ENCODE results near the gene PPP6R2.

PPP6R2 gene

DNA sequence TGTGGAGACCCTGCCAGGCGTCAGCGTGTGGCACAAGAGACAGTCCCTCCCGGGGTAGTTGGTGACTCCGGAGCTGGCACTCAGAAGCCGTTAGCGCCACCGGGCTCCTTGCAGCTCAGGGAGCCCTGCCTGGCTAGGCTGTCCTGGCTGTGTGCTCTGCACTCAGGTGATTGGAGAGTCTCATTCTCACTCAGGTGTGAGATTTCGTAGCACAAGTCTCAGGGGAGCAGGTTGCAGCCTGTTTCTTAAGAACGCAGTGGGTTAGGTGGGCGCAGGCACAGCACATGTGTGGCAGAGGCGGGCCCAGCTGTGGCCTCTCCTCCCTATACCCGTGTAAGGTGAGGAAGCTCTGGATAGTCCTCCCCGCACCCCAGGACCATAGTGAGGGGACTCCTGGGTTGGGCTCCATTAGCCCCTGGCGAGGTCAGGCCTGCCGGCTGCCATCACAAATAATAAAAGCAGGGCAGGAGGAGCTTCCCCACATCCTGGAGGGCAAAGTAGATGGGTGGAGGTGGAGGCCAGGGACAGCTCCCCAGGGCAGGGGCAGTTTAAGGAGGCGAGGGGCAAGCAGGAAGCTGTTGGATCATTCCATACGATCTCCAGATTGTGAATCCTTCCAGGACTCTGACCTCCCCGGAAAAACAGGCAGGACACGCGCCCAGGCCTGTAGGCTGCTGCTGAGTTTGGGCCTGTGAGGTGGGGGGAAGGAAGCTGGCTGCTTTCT, 92.3 kb downstream of the PPP6R2 start:
- DNase-seq (ENCODE audit: low spot score), result no peak

DNA sequence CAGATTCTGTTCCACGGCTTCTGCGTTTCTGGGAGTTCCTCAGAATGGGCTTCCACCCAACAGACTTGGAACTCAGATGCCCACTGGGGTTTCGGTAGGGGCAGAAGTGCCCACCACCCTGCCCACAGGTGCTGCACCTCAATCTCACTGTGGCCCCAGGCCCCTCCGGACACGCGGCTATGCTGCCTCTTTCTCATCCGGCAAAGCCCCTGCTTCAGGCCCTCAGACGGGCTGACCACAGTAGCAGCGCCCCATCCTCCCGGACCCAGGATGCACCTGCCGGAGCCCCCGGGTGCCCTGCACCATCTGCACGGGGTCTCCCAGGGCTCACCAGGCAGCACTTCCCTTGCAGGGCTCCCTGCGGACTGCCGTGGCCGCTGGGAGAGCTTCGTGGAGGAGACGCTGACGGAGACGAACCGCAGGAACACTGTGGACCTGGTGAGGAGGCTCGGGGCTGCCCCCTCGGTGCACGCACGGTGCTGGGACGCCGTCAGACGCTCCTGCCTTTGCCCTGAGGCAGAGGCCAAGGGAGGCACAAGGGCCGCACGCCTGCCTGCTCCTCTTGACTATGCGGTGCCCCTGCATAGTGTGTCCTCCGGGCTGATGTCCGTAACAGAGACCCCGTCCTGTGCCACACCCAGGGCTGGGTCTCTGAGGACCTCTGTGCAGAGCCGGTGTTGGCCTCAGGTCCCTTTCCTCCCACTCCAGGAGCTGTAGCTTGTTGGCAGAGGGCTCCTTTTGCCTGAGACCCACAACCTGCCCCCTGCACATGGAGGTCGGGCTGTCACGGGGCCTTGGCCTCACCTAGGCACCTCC, 93.1 kb downstream of the PPP6R2 start:
- no peak for DNase-seq (ENCODE audit: low spot score)

GRCh38 chr22:50436841-50437341, 93.8 kb downstream of the PPP6R2 start:
- no peak for DNase-seq (ENCODE audit: low spot score)

DNA sequence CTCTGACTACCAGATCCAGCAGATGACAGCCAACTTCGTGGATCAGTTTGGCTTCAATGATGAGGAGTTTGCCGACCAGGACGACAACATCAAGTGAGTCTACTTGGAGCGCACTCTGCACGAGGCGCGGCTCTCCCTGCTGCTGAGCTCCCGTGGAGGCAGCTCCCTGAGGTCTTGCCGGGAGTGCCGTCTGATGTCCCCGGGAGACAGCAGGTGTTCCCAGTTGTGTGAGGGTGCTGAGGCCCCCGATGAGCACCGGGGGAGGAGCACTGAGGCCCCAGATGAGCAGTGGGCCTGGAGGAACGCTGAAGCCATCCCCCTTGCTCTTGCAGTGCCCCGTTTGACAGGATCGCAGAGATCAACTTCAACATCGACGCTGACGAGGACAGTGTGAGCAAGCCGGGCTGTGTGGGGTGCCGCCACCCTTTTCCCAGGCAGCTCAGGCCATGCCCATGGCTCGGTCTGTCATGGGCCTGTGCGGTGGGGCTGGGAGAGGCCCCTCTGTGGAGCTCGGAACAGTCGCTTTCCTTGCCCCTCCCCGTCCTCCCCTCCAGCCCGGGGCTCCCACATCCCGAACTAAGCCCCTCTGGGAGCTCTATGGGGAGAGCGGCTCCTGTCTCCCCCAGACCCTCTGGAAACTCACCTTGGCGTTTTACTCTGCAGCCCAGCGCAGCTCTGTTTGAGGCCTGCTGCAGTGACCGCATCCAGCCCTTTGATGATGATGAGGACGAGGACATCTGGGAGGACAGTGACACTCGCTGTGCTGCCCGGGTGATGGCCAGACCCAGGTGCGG, 94.6 kb downstream of the PPP6R2 start:
- DNase-seq (ENCODE audit: low spot score), result no peak

DNA sequence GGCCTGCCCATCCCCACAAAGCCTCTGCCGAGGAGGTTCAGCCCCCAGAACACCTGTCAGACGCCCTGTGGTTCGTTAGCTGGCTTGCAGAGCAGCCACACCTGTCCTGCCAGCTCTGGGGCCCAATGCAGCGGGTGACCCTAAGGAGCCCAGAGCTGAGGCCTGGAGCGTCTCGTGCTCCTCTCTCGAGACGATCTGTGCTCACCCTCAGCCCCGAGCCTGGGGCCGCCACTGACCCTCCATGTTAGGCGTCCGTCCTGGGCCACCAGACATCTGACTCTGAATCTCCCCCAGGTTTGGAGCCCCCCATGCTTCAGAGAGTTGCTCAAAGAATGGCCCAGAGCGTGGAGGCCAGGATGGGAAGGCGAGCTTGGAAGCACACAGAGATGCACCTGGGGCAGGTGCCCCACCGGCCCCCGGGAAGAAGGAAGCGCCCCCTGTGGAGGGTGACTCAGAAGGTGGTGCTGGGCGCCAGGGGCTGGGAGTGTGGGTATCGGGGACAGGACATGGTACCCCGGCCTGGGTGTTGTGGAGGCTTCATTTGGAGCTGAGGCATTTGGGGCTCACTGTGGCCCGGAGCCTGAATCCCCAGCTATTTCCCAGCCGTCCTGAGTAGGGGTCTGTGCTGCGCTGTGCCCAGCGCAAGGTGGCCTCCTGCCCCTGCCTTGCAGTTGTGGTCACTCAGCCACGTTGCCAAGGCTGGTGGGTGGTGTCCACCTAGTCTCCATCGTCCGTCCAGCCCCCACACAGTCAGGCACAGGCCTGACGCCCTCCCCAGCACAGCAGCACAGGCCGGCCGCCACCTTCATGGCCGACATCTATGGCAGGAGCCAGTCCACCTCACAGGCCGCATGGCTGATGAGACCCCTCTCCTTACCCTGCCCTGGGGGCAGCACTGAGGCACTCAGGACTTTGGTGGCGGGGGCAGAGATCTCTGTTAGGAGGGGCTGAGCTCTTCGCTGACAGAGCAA, 95.5 kb downstream of the PPP6R2 start:
- DNase-seq (ENCODE audit: low spot score), result no peak

- DNase-seq (ENCODE audit: low spot score), result no peak
Observed at GRCh38 chr22:50439314-50439870, 96.3 kb downstream of the PPP6R2 start.

DNA sequence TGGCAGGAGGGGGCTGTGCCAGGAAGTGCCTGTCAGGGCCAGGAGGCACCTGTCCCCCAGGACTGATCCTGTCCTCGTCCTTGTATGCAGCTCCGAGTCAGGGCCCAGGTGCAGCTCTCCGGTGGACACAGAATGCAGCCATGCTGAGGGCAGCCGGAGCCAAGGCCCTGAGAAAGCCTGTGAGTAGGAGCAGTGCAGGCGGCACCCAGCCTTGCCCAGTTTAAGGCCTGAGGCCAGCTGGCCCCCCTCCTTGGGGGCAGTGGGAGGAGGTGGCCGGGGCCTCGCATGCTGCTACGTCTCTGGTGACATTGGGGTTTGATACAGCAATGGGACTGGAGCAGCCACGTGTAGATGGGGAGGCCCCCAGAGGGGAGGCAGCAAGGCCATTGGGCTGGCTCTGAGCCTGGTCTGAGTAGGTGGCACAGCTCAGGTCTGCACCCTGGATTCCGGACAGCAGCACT, 96.8 kb downstream of the PPP6R2 start:
- DNase-seq (ENCODE audit: low spot score), result no peak

DNA sequence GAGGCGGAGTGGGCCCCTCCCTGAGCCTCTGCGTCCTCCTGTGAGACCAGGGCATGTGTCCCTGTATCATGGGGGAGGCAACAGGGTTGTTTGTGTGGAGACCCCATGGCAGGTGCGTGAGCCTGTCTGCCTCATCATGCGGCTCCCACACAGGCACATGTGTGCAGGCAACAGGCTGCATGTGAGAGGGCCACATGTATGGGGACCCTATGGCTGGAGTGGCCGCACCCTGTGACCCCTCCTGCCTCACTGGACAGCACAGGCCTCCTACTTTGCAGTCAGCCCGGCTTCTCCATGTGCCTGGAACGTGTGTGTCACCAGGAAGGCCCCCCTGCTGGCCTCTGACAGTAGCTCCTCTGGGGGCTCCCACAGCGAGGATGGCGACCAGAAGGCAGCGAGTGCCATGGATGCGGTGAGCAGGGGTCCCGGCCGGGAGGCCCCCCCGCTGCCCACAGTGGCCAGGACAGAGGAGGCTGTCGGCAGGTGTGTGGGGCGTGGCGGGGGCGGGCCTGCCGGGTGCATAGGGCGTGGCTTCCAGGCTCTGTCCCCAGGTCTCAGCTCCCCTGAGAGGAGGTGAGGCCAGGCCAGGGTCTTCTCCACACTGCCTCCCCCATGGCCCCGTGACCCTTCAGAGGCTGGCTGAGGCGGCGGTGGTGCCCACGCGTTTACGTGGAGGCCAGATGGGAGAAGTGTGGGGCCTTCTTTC, 97.6 kb downstream of the PPP6R2 start:
- DNase-seq (ENCODE audit: low spot score), result no peak

DNA sequence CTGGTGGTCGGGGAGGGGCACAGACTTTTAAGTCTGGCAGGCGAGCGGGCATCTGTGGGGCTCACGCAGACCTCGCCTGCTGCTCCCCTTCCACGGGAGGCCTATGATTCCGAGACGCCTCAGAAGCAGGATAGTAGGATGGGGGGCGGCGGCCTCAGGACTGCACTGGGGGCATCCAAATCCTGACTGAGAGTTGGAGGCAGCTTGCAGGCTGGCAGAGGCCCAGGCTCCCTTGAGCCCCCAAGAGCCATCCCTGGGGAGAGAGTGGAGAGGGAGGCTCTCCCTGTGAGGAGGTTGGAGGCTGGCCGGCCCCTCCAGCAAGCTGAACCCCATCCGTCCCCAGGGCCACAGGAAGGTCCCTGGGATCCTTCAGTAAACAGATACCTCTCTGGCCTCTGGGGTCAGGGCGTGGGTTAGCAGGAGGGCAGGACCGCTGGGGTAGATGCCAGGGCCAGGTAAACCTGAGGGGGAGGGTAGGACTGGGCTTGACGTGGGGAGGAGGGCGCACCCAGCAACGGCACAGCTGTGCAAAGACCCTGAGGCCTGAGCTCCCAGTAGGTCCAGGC, 98.4 kb downstream of the PPP6R2 start:
- DNase-seq (ENCODE audit: low spot score), result no peak

GRCh38 chr22:50443197-50443596, 100.1 kb downstream of the PPP6R2 start:
- DNase-seq (ENCODE audit: low spot score), result no peak

DNA sequence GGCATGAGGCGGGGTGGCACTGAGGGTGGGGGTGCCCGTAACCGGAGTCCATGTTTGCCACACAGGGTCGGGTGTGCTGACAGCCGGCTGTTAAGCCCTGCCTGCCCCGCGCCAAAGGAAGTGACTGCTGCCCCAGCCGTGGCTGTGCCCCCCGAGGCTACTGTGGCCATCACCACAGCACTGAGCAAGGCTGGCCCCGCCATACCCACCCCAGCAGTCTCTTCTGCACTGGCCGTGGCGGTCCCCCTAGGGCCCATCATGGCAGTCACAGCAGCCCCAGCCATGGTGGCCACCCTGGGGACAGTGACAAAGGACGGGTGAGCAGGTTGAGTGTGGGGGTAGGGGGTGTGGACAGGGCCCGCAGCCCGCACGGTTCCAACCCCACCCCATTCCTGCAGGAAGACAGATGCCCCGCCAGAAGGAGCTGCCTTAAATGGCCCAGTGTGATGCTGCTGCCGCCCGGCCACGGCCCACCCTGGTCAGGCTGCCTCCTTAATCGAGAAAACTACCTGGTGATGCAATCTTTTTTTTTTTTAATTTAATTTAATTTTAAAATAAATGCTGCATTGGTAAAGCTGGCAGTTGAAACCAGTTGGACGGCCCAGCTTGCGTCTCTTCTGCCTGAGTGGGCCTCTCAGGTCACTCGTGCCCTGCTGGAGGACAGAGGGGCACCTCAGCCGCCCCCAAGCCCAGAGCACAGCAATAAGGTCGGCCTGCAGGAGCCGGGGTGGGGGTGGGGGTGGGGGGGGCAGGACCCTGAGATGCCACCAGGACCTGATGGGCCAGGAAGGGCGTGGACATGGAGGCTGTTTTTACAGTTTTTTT, 100.9 kb downstream of the PPP6R2 start:
- DNase-seq (ENCODE audit: low spot score), result no peak

- no peak for DNase-seq (ENCODE audit: low spot score)
Observed at GRCh38 chr22:50444663-50445062, 101.5 kb downstream of the PPP6R2 start.

DNA sequence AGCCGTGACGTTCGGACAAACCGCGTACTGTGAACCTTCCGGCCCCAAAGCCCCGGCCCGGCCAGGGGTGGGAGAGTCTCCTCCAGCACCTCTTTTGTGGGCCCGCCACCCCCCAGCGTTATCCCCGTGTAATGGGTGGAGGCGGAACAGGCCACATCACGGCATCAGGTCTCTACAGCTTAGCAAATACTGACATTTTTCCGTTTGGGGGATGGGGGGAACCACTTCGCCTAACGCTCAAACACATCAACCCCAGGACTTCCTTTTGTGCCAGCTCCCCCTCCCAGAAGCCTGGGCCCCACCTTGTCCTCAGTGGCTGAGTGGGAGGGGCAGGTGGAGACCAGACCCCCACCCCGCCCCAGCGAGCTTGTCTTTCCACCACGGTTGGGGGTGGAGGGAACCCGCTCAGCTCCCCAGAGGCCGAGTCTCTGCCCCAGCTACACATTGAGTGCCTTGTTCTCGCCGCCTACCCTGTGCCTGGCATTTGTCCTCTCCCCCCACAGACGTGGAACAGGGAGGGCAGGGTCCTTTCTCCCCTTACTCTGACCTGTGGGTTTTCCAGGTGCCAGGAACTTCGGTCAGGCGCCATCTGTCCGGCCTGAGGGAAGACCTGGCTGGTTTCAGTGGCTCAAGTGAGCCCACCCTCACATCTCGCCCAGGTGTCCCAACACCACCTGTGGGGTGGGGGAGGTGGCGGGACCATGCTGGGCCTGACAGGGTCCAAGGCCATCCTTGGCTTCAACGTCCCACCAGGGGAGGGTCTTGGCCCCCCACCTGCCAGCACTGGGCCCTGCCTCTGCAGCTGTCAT, 102.1 kb downstream of the PPP6R2 start:
- no peak for DNase-seq (ENCODE audit: low spot score)

DNA sequence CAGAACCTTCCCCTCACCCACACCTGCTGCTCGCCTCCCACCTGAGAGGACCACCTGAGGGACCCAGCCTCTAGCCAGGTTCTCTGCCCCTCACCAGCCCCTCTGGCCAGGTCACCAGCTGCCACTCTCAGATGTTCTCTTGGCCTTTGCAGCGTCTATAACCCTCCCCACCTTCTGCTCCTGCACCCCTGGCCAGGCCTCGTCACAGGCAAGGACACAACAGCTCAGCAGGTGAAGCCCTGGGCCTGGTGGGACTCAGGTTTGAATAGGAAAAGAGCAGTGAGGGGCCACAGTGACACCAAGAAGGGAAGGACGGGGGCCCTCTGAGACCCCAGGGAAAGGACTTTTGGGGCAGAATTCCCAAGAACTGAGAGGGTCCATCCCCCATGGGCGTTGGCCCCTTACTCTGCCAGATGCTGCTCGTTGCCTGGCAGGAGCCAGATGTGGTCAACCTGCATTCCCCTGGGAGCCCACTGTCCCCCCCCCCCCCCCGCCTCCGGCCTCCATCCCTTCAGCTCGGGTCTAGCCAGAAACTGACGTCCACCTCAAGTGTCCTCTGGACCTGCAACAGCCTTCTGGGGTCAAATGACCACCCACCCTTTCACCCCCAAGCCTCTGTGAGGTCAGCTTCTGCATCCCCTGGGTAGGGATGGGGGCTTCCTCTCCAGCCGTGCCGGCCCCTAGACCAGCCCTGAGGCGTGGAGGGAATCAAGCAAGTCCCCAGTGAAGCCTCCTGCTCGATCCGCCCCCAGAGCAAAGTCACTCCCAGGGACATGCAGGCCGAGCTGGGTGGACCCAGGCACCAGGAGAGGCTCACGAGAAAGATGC, 103.0 kb downstream of the PPP6R2 start:
- no peak for DNase-seq (ENCODE audit: low spot score)

DNA sequence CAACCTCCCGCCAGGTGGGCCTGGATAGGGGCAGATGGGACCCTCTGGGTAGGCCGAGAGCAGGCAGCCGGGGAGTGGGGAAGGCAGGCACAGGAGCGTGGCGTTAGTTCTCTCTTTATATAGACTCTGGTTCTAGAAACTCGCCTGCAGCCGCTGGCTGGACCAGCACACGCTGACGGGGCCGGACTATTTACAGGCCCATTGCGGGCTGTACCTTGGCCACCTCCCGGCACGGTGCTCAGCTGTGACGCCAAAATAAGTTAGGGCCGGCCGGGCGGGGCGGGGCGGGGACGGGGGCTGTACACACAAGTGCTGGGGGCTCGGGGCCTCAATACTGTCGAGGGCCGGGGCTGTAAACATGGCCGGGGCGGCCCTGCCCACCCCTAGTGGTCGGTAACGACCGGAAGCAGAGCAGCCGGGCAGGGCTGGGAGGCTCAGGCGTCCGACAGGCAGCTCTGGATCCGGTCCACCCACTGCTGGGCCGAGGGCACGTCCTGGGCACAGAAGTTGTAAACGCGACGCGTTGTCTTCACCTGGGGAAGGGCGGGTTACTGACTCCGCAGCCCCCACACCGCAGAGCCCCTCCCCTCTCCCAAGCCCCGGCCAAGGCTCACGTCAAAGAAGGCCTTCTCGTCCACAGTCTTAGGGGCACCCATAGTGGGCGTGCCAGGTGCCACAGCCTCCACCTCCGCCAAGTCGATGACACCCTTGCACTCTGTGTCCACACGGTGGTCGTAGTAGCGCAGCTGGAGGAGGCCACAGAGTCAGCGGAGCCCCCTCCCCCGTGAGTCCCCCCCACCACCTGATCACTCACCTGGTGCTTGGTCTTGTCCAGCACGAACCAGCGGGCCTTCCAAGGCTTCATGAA, 103.8 kb downstream of the PPP6R2 start:
- no peak for DNase-seq (ENCODE audit: low spot score)
